H1 (cell line): ENCODE measurements around the gene TMEM30A. TPM values are rescaled to one million over a fixed set of nuclear protein-coding genes. Genes with fewer than 3 reads are reported as not detected.

ENCODE experiments used
- CTCF ChIA-PET: fragments of 300-600 bp; sonication (Branson Sonifier 250); formaldehyde crosslinking; loops from one replicate; lab custom pipeline; 2021; ENCODE audit not compliant: partially characterized antibody; lab: Charles Lee
- POLR2A ChIA-PET: fragments of 300-600 bp; sonication (Branson Sonifier 250); formaldehyde crosslinking; loops from one replicate; lab custom pipeline; 2021; ENCODE audit warnings: inconsistent platforms; ENCODE audit not compliant: partially characterized antibody; lab: Charles Lee
- DNase-seq, 2 experiments: peaks; one replicate each; pipeline versions ENCODE4 v3.0.0 to v3.0.0-alpha.2; 2010 to 2022; ENCODE audit warnings: low spot score in 2 of 2, low read depth in 1 of 2, mixed read lengths in 1 of 2
- FAIRE-seq: peaks from 2 replicates; lab custom pipeline; 2011; peaks lifted over from hg19 to GRCh38; lab: Jason Lieb, UNC
- H2AFZ ChIP-seq: 2 replicates; pipeline ENCODE4 v1.8.1; 2012; ENCODE audit warnings: low read length, inconsistent platforms
- H2AK5ac ChIP-seq: 2 replicates; pipeline ENCODE4 v1.6.1; 2013; ENCODE audit warnings: low read depth, low read length
- H2BK120ac ChIP-seq: replicated peaks from 2 replicates; pipeline ENCODE3; 2013; ENCODE audit warnings: low read depth, low read length, inconsistent platforms
- H2BK12ac ChIP-seq: 2 replicates; pipeline ENCODE4 v1.6.1; 2013; ENCODE audit warnings: low read depth, low read length
- H2BK15ac ChIP-seq: 2 replicates; pipeline ENCODE4 v1.6.1; 2013; ENCODE audit warnings: low read length
- H2BK20ac ChIP-seq: 2 replicates; pipeline ENCODE4 v1.6.1; 2013; ENCODE audit warnings: low read length
- H2BK5ac ChIP-seq: 2 replicates; pipeline ENCODE4 v1.6.1; 2013; ENCODE audit warnings: low read depth, low read length
- H3K14ac ChIP-seq: 2 replicates; pipeline ENCODE4 v1.6.1; 2013; ENCODE audit warnings: inconsistent platforms; ENCODE audit not compliant: insufficient read length
- H3K18ac ChIP-seq: 2 replicates; pipeline ENCODE4 v1.6.1; 2013; ENCODE audit warnings: low read length; ENCODE audit errors: extremely low read depth
- H3K23ac ChIP-seq: 2 replicates; pipeline ENCODE4 v1.6.1; 2013; ENCODE audit warnings: inconsistent platforms; ENCODE audit not compliant: insufficient read length
- H3K23me2 ChIP-seq: 2 replicates; pipeline ENCODE4 v1.6.1; 2013; ENCODE audit warnings: low read depth, low read length
- H3K27ac ChIP-seq: 2 replicates; pipeline ENCODE4 v1.6.1; 2011; ENCODE audit warnings: low read depth, low read length, inconsistent platforms
- H3K27me3 ChIP-seq, 4 experiments: replicated peaks in 1 of 4; 1 replicate in 1 of 4; 2 replicates in 3 of 4; pipeline versions ENCODE4 v1.6.1 to v1.8.1; 2011 to 2013; ENCODE audit warnings: low read length in 3 of 4, mild to moderate bottlenecking in 3 of 4, inconsistent platforms in 2 of 4, mixed read lengths in 2 of 4, moderate library complexity in 1 of 4; ENCODE audit not compliant: control insufficient read depth in 3 of 4, insufficient read depth in 3 of 4; ENCODE audit errors: extremely low read depth in 1 of 4
- H3K36me3 ChIP-seq, 4 experiments: 2 replicates each; pipeline versions ENCODE4 v1.6.1 to v1.8.1; 2011 to 2013; ENCODE audit warnings: mild to moderate bottlenecking in 4 of 4, low read length in 3 of 4, moderate library complexity in 2 of 4, control low read depth in 1 of 4, inconsistent platforms in 1 of 4; ENCODE audit not compliant: insufficient read depth in 4 of 4, control insufficient read depth in 2 of 4
- H3K4ac ChIP-seq: replicated peaks from 2 replicates; pipeline ENCODE3; 2013; ENCODE audit warnings: low read length, low read depth, mixed read lengths, inconsistent platforms; ENCODE audit not compliant: insufficient read length
- H3K4me1 ChIP-seq, 4 experiments: replicated peaks in 1 of 4; 1 replicate in 1 of 4; 2 replicates in 3 of 4; pipeline versions ENCODE4 v1.6.1 to v1.8.1; 2011 to 2013; ENCODE audit warnings: low read length in 3 of 4, inconsistent platforms in 2 of 4, mixed read lengths in 1 of 4; ENCODE audit not compliant: insufficient read depth in 4 of 4, control insufficient read depth in 3 of 4
- H3K4me2 ChIP-seq, 2 experiments: 2 replicates each; pipeline versions ENCODE4 v1.6.1 to v1.8.1; 2011 to 2013; ENCODE audit warnings: low read depth in 2 of 2, low read length in 2 of 2, control low read depth in 1 of 2, inconsistent platforms in 1 of 2, mild to moderate bottlenecking in 1 of 2; ENCODE audit not compliant: insufficient read depth in 1 of 2
- H3K4me3 ChIP-seq, 4 experiments: fragments of 200-600, 300-600 bp in 1 of 4; sonication (generic), shearing (Covaris generic), sonication (Bioruptor Twin) in 1 of 4; 2 replicates each; pipeline versions ENCODE4 v1.5.1 to v1.8.1; 2011 to 2016; ENCODE audit warnings: low read length in 4 of 4, low read depth in 3 of 4, control low read depth in 2 of 4, inconsistent platforms in 2 of 4, mild to moderate bottlenecking in 2 of 4, mixed read lengths in 1 of 4, moderate library complexity in 1 of 4; ENCODE audit not compliant: insufficient read depth in 2 of 4; ENCODE audit errors: extremely low read depth in 1 of 4
- H3K56ac ChIP-seq: replicated peaks from 2 replicates; pipeline ENCODE3; 2013; ENCODE audit warnings: low read depth, mild to moderate bottlenecking, mixed read lengths, low read length, inconsistent platforms; ENCODE audit not compliant: insufficient read length
- H3K79me1 ChIP-seq: 2 replicates; pipeline ENCODE4 v1.6.1; 2013; ENCODE audit warnings: low read depth, low read length, control low read depth
- H3K79me2 ChIP-seq, 2 experiments: 2 replicates each; pipeline versions ENCODE4 v1.6.1 to v1.8.1; 2012 to 2013; ENCODE audit warnings: low read length in 2 of 2, mild to moderate bottlenecking in 2 of 2, inconsistent platforms in 1 of 2; ENCODE audit not compliant: insufficient read depth in 2 of 2, control insufficient read depth in 1 of 2
- H3K9ac ChIP-seq, 4 experiments: replicated peaks in 1 of 4; 1 replicate in 1 of 4; 2 replicates in 3 of 4; pipeline versions ENCODE4 v1.6.1 to v1.8.1; 2011 to 2013; ENCODE audit warnings: low read depth in 3 of 4, low read length in 3 of 4, control low read depth in 2 of 4, mild to moderate bottlenecking in 2 of 4, moderate library complexity in 2 of 4, inconsistent platforms in 1 of 4; ENCODE audit errors: extremely low read depth in 1 of 4
- H3K9me3 ChIP-seq, 2 experiments: 2 replicates each; pipeline versions ENCODE4 v1.6.1 to v1.8.1; 2012 to 2013; ENCODE audit warnings: mild to moderate bottlenecking in 2 of 2, moderate library complexity in 2 of 2, control low read depth in 1 of 2, inconsistent platforms in 1 of 2, low read depth in 1 of 2, low read length in 1 of 2, mixed read lengths in 1 of 2; ENCODE audit not compliant: insufficient read depth in 2 of 2
- H4K20me1 ChIP-seq, 2 experiments: replicated peaks in 1 of 2; 2 replicates each; pipeline versions ENCODE3 to v1.8.1; 2011 to 2013; ENCODE audit warnings: inconsistent platforms in 2 of 2, low read length in 2 of 2, mild to moderate bottlenecking in 1 of 2; ENCODE audit not compliant: insufficient read depth in 2 of 2, control insufficient read depth in 1 of 2
- H4K5ac ChIP-seq: 2 replicates; pipeline ENCODE4 v1.6.1; 2013; ENCODE audit warnings: low read length, low read depth, mixed read lengths, inconsistent platforms; ENCODE audit not compliant: insufficient read length
- H4K8ac ChIP-seq: 2 replicates; pipeline ENCODE4 v1.8.0; 2013; ENCODE audit warnings: mild to moderate bottlenecking, moderate library complexity, low read length, inconsistent platforms; ENCODE audit not compliant: insufficient read depth; ENCODE audit errors: extremely low read depth
- H4K91ac ChIP-seq: replicated peaks from 2 replicates; pipeline ENCODE3; 2013; ENCODE audit warnings: low read length, mixed read lengths, inconsistent platforms; ENCODE audit not compliant: insufficient read length
- MAX ChIP-seq: IDR thresholded peaks from 2 replicates; pipeline ENCODE4 v1.6.1; 2012; ENCODE audit warnings: inconsistent platforms
- RXRA ChIP-seq: IDR thresholded peaks from 2 replicates; pipeline ENCODE4 v1.6.1; 2011; ENCODE audit warnings: low read depth, mild to moderate bottlenecking, low read length, moderate library complexity; ENCODE audit not compliant: insufficient read depth
- ZNF274 ChIP-seq: IDR thresholded peaks from 2 replicates; pipeline ENCODE4 v1.7.0; 2012; ENCODE audit warnings: low read length, borderline replicate concordance; ENCODE audit errors: extremely low read depth
- WGBS, 2 experiments: shearing (Covaris generic) in 1 of 2; methylation state at CpG; one replicate each; pipeline versions ENCODE4 v1.1.6 to v1.1.7; 2013 to 2015; ENCODE audit warnings: low lambda C conversion rate in 2 of 2, mixed read lengths in 2 of 2, inconsistent platforms in 1 of 2, low coverage in 1 of 2, missing lambda C conversion rate in 1 of 2; ENCODE audit not compliant: insufficient replicate concordance in 2 of 2, insufficient coverage in 1 of 2, insufficient read length in 1 of 2; ENCODE audit errors: extremely low coverage in 1 of 2, missing lambda C conversion rate in 1 of 2; 5-methylcytosine and 5-hydroxymethylcytosine counted together
- polyA plus RNA-seq, 7 experiments: library from polyadenylated mRNA; depleted of rRNA in 3 of 7; stranded (reverse) in 5 of 7; unstranded in 2 of 7; fragments of >200 nt in 5 of 7; fragments of 200-250 nt in 2 of 7; gene quantifications; 1 replicate in 5 of 7; 2 replicates in 1 of 7; 4 replicates in 1 of 7; pipeline versions ENCODE4 v1.2.1 to v1.2.3, GENCODE V29; 2011 to 2013; ENCODE audit warnings: missing spikeins in 2 of 7, mixed read lengths in 2 of 7
- total RNA-seq: library from RNA; stranded (reverse); fragmentation: NEBNext Ultra II Directional; extraction: Animal tissue kit (Norgen Biotek cat#: 25700); gene quantifications from 2 replicates; pipeline ENCODE4 v1.2.1, GENCODE V29; 2021

The TMEM30A gene
- total and polyA plus RNA-seq, 2 of the 8 experiments (the other 6 are each of a cell fraction or from before 2014, with no cell fraction given), result 10.5 to 71.0 TPM

GRCh38 chr6:75296811-75297779, 12.5 kb upstream of the TMEM30A start:
- no peaks in the 10 kb centered on the region for H3K36me3 ChIP-seq
- TF ChIP-seq MAX (no peak), RXRA (no peak), ZNF274 (no peak)

More at GRCh38 chr6:75296811-75297779, 12.5 kb upstream of the TMEM30A start:
- Histone ChIP-seq H2BK20ac (no peak overlapping the region), H3K9ac (no peak overlapping the region), H3K79me2 (no peaks in the 10 kb centered on the region), H3K79me1 (no peaks in the 10 kb centered on the region), H3K4me3 (no peak overlapping the region), H3K23me2 (no peaks in the 10 kb centered on the region), H2AK5ac (no peak overlapping the region), H3K27ac (no peak overlapping the region), H2BK5ac (no peak overlapping the region), H2BK12ac (no peak overlapping the region), H4K5ac (no peak overlapping the region), H2BK120ac (no peak overlapping the region), H3K4me2 (no peak overlapping the region), H3K18ac (no peak overlapping the region), H2AFZ (no peak overlapping the region), H3K14ac (no peak overlapping the region), H3K4me1 (peaks cover 2 to 6% (median 2%) of the 10 kb centered on the region in 4 experiments; a peak in 3 of 7 replicates), H4K8ac (no peak overlapping the region), H2BK15ac (no peak overlapping the region), H4K91ac (no peak overlapping the region), H3K23ac (no peak overlapping the region), H3K9me3 (no peaks in the 10 kb centered on the region), H3K4ac (no peak overlapping the region), H3K56ac (no peak overlapping the region), H3K27me3 (no peaks in the 10 kb centered on the region), H4K20me1 (no peaks in the 10 kb centered on the region)
- CTCF ChIA-PET, result interaction anchor here (0.6 to 2.0 kb wide), 28 partner anchors 9 to 300 kb away, joined by 3 to 9 read pairs (median 4); no protein-coding TSS in a partner anchor
- FAIRE-seq (peak; percentile 69), DNase-seq (no peak)
- WGBS, 2 experiments, result 4% methylated on average over 3 of the region's 3 CpGs; no CpG with 5 or more reads in 1 of the 2 experiments
- POLR2A ChIA-PET, result interaction anchor here (1.1 to 1.8 kb wide), 2 partner anchors 21 to 29 kb away, joined by 3 to 4 read pairs; no protein-coding TSS in a partner anchor
